Neural cell (in vitro differentiated cells): Measurements from ENCODE around the gene CCDC136. TPM values are rescaled to one million over a fixed set of nuclear protein-coding genes. Genes with fewer than 3 reads are reported as not detected.

Experiments used
- H2AFZ ChIP-seq: fragments of 200-600, 300-800 bp; sonication (generic), shearing (Covaris generic); 2 replicates; pipeline ENCODE4 v1.6.0; 2014; ENCODE audit warnings: low read depth, mild to moderate bottlenecking, antibody characterized with exemption, low read length, moderate library complexity
- H3F3A ChIP-seq: fragments of 200-600 bp; shearing (Covaris generic); 2 replicates; pipeline ENCODE4 v1.6.1; 2016; ENCODE audit warnings: mild to moderate bottlenecking, moderate library complexity, mixed read lengths, antibody characterized with exemption, low read length; ENCODE audit not compliant: insufficient read depth, poor library complexity, severe bottlenecking
- H3K27ac ChIP-seq: fragments of 200-600, 300-800 bp; sonication (generic), shearing (Covaris generic); 2 replicates; pipeline ENCODE4 v1.5.1; 2014; ENCODE audit warnings: mild to moderate bottlenecking, low read length, moderate library complexity
- H3K27me3 ChIP-seq: fragments of 300-800, 200-600 bp; sonication (generic), shearing (Covaris generic); 2 replicates; pipeline ENCODE4 v1.6.0; 2014; ENCODE audit warnings: mild to moderate bottlenecking, low read depth, low read length, moderate library complexity; ENCODE audit not compliant: insufficient read depth
- H3K36me3 ChIP-seq: fragments of 300-800, 200-600 bp; sonication (generic), shearing (Covaris generic); 2 replicates; pipeline ENCODE4 v1.5.1; 2014; ENCODE audit warnings: mild to moderate bottlenecking, antibody characterized with exemption, low read length, moderate library complexity; ENCODE audit not compliant: insufficient read depth
- H3K4me2 ChIP-seq: fragments of 300-800, 200-600 bp; sonication (generic), shearing (Covaris generic); 2 replicates; pipeline ENCODE4 v1.6.0; 2014; ENCODE audit warnings: mild to moderate bottlenecking, low read length
- H3K4me3 ChIP-seq: fragments of 300-800, 200-600 bp; sonication (generic), shearing (Covaris generic); 2 replicates; pipeline ENCODE4 v1.5.1; 2014; ENCODE audit warnings: mild to moderate bottlenecking, low read length, moderate library complexity
- H3K79me2 ChIP-seq: fragments of 200-600 bp; shearing (Covaris generic); replicated peaks from 2 replicates; pipeline ENCODE4 v1.6.0; 2014; ENCODE audit warnings: mild to moderate bottlenecking, low read length, moderate library complexity; ENCODE audit not compliant: insufficient read depth
- H3K9ac ChIP-seq: fragments of 300-800, 200-600 bp; sonication (generic), shearing (Covaris generic); 2 replicates; pipeline ENCODE4 v1.6.1; 2016; ENCODE audit warnings: mild to moderate bottlenecking, low read length, mixed read lengths
- H3K9me2 ChIP-seq: fragments of 200-600 bp; shearing (Covaris generic); 2 replicates; pipeline ENCODE4 v1.6.1; 2016; ENCODE audit warnings: mild to moderate bottlenecking, low read length, mixed read lengths; ENCODE audit not compliant: insufficient read depth
- H3K9me3 ChIP-seq: fragments of 200-600, 300-800 bp; sonication (generic), shearing (Covaris generic); 2 replicates; pipeline ENCODE4 v1.6.1; 2016; ENCODE audit warnings: mild to moderate bottlenecking, mixed run types, low read length, moderate library complexity, mixed read lengths
- H4K20me1 ChIP-seq: fragments of 200-600 bp; shearing (Covaris generic); 2 replicates; pipeline ENCODE4 v1.6.1; 2016; ENCODE audit warnings: mild to moderate bottlenecking, mixed run types; ENCODE audit not compliant: insufficient read depth
- EP300 ChIP-seq: fragments of 450-650 bp; conservative IDR thresholded peaks from 2 replicates; pipeline ENCODE4 v1.6.1; 2014; ENCODE audit warnings: antibody characterized with exemption, mild to moderate bottlenecking, moderate library complexity; ENCODE audit not compliant: poor library complexity, severe bottlenecking
- EZH2 ChIP-seq: fragments of 200-600, 300-800 bp; shearing (Covaris generic), sonication (generic); IDR thresholded peaks from 2 replicates; pipeline ENCODE4 v1.6.1; 2014; ENCODE audit warnings: antibody characterized with exemption, low read length, borderline replicate concordance, mild to moderate bottlenecking; ENCODE audit not compliant: insufficient read depth, poor library complexity, severe bottlenecking
- MXI1 ChIP-seq: fragments of 450-650 bp; conservative IDR thresholded peaks from 2 replicates; pipeline ENCODE4 v1.6.1; 2014; ENCODE audit warnings: antibody characterized with exemption, mild to moderate bottlenecking; ENCODE audit not compliant: poor library complexity, severe bottlenecking
- POLR2AphosphoS5 ChIP-seq: IDR thresholded peaks from 2 replicates; pipeline ENCODE4 v1.6.1; 2012
- RAD21 ChIP-seq: fragments of 450-650 bp; conservative IDR thresholded peaks from 2 replicates; pipeline ENCODE4 v1.6.1; 2014; ENCODE audit warnings: antibody characterized with exemption, mild to moderate bottlenecking, moderate library complexity
- SMC3 ChIP-seq: fragments of 450-650 bp; conservative IDR thresholded peaks from 2 replicates; pipeline ENCODE4 v1.6.1; 2014; ENCODE audit warnings: antibody characterized with exemption, mild to moderate bottlenecking, moderate library complexity; ENCODE audit not compliant: poor library complexity
- TAF1 ChIP-seq: IDR thresholded peaks from 2 replicates; pipeline ENCODE4 v1.6.1; 2012; ENCODE audit warnings: low read depth
- polyA plus RNA-seq: library from polyadenylated mRNA; depleted of rRNA; stranded (reverse); fragments of >200 nt; gene quantifications from 2 replicates; pipeline ENCODE4 v1.2.3, GENCODE V29; 2014
- TF ChIP-seq, protein P1 (sequence below): IDR thresholded peaks from 2 replicates; pipeline ENCODE4 v1.6.1; 2012; ENCODE audit warnings: borderline replicate concordance
- TF ChIP-seq, protein P2 (sequence below): fragments of 450-650 bp; IDR thresholded peaks from 2 replicates; pipeline ENCODE4 v1.5.1; 2014; ENCODE audit warnings: antibody characterized with exemption, mild to moderate bottlenecking, moderate library complexity; ENCODE audit not compliant: poor library complexity, severe bottlenecking

CCDC136 gene
- polyA plus RNA-seq, 1 donor from 2014 or later, result 42.5 TPM

DNA sequence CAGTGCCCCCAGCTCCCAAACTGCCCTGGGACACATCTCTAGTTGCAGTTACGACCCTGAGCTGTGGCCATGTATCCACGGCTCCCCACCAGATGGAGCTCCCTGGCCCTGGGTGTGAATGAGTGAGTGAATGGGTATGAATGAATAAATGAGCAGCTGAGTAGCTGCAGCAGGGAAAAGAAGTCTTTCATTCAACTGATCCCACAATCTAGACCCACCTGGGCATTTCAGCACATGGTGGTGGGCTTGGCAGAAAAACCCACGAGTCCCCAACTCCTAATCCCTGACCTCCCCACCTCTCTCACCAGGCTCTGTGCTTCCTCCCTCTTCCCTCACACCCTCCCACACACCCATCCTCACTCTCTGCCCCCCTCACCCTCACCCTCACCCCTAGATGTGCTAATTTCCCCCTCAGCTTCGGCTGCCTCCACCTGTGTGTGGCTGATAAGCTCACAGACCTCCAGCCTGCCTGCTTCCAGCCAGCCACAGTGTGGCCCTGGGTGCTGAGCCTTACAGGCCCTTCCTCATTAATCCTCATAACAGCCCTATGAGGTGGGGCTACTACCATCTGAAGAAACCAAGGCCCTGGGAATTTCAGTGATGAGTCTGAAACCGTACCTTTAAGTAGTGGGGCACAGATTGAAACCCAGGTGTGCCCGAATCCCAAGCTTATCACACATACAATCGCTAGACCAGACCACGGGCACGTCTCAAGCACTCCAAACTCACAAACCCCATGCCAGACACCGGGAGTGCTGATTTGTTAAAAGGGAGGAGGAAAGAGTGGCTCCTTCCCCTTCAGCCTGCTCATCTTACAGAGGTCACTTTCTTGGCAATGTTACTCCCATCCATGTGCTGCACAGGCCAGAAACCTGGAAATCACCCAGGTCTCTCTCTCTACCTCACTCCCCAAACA is 68.6 kb downstream of the CCDC136 start:
- H3K9me3 ChIP-seq, result no peaks in the 10 kb centered on the region
- H3K9me2 ChIP-seq, result no peaks in the 10 kb centered on the region
- H4K20me1 ChIP-seq, result no peaks in the 10 kb centered on the region
- no peak overlapping the region for H3K9ac ChIP-seq
- H3K27me3 ChIP-seq, result no peaks in the 10 kb centered on the region
- H2AFZ ChIP-seq, result no peak overlapping the region
- TF ChIP-seq SMC3, result no peak
- TF ChIP-seq RAD21, result no peak
- no peak for TF ChIP-seq POLR2AphosphoS5
- TF ChIP-seq, protein P1, sequence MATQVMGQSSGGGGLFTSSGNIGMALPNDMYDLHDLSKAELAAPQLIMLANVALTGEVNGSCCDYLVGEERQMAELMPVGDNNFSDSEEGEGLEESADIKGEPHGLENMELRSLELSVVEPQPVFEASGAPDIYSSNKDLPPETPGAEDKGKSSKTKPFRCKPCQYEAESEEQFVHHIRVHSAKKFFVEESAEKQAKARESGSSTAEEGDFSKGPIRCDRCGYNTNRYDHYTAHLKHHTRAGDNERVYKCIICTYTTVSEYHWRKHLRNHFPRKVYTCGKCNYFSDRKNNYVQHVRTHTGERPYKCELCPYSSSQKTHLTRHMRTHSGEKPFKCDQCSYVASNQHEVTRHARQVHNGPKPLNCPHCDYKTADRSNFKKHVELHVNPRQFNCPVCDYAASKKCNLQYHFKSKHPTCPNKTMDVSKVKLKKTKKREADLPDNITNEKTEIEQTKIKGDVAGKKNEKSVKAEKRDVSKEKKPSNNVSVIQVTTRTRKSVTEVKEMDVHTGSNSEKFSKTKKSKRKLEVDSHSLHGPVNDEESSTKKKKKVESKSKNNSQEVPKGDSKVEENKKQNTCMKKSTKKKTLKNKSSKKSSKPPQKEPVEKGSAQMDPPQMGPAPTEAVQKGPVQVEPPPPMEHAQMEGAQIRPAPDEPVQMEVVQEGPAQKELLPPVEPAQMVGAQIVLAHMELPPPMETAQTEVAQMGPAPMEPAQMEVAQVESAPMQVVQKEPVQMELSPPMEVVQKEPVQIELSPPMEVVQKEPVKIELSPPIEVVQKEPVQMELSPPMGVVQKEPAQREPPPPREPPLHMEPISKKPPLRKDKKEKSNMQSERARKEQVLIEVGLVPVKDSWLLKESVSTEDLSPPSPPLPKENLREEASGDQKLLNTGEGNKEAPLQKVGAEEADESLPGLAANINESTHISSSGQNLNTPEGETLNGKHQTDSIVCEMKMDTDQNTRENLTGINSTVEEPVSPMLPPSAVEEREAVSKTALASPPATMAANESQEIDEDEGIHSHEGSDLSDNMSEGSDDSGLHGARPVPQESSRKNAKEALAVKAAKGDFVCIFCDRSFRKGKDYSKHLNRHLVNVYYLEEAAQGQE, result no peak
- TF ChIP-seq EZH2, result no peak
- TF ChIP-seq MXI1, result no peak
- no peak for TF ChIP-seq EP300
- TF ChIP-seq, protein P2, sequence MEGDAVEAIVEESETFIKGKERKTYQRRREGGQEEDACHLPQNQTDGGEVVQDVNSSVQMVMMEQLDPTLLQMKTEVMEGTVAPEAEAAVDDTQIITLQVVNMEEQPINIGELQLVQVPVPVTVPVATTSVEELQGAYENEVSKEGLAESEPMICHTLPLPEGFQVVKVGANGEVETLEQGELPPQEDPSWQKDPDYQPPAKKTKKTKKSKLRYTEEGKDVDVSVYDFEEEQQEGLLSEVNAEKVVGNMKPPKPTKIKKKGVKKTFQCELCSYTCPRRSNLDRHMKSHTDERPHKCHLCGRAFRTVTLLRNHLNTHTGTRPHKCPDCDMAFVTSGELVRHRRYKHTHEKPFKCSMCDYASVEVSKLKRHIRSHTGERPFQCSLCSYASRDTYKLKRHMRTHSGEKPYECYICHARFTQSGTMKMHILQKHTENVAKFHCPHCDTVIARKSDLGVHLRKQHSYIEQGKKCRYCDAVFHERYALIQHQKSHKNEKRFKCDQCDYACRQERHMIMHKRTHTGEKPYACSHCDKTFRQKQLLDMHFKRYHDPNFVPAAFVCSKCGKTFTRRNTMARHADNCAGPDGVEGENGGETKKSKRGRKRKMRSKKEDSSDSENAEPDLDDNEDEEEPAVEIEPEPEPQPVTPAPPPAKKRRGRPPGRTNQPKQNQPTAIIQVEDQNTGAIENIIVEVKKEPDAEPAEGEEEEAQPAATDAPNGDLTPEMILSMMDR, result no peak
- TF ChIP-seq TAF1, result no peak
- no peaks in the 10 kb centered on the region for H3F3A ChIP-seq
- no peak overlapping the region for H3K4me3 ChIP-seq
- no peaks in the 10 kb centered on the region for H3K36me3 ChIP-seq
- H3K79me2 ChIP-seq, result peaks cover 11% of the 10 kb centered on the region
- no peak overlapping the region for H3K27ac ChIP-seq
- no peak overlapping the region for H3K4me2 ChIP-seq

DNA sequence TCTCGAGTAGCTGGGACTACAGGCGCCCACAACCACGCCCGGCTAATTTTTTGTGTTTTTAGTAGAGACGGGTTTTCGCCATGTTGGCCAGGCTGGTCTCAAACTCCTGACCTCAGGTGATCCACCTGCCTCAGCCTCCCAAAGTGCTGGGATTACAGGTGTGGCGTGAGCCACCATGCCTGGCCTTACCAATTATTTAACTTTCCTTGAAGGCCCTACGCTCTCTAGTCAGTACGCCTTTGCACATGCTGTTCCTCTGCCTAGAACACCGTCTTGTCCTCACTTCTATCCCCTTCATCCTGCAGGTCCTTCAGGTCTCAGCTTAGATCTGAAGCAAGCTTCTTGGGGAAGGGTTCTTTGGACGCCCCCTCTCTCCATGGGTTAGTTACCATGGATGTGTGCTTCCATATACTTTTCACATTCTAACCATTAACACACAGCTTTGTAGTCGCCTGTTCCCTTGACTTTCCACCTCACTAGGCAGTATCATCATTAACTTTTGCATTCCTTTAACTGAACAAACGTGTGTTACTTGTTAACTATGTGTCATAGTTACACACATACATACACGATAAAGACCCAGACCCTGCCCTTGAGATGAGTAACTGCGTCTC is 70.3 kb downstream of the CCDC136 start:
- no peaks in the 10 kb centered on the region for H3K9me3 ChIP-seq
- H3K27me3 ChIP-seq, result no peaks in the 10 kb centered on the region
- peaks cover 11% of the 10 kb centered on the region for H3K79me2 ChIP-seq
- peak overlapping the region; percentile 37 for H3K4me2 ChIP-seq
- peak overlapping the region; percentile 24 for H3K9ac ChIP-seq
- H3K9me2 ChIP-seq, result no peaks in the 10 kb centered on the region
- peak overlapping the region; percentile 85 for H3K4me3 ChIP-seq
- H3K27ac ChIP-seq, result peak overlapping the region; percentile 28
- H3F3A ChIP-seq, result no peaks in the 10 kb centered on the region
- H4K20me1 ChIP-seq, result no peaks in the 10 kb centered on the region
- no peak for TF ChIP-seq TAF1
- no peak for TF ChIP-seq SMC3
- TF ChIP-seq, protein P1, result no peak
- no peak for TF ChIP-seq EZH2
- TF ChIP-seq, protein P2, result no peak
- TF ChIP-seq POLR2AphosphoS5, result no peak
- no peak for TF ChIP-seq RAD21
- H2AFZ ChIP-seq, result peak overlapping the region; percentile 71
- H3K36me3 ChIP-seq, result no peaks in the 10 kb centered on the region
